SIG-M5 treated with dmso at 0.1 percent for 504 hours (cell line): Measurements from ENCODE around the gene EIF6.

ENCODE experiments used
- DNase-seq: peaks from one replicate; lab custom pipeline; 2025; ENCODE audit not compliant: unreplicated experiment; lab: John Stamatoyannopoulos, UW

Gene EIF6

GRCh38 chr20:35281506-35282101 lies 3.0 kb downstream of the EIF6 start:
- no peak for DNase-seq

- DNase-seq = no peak
Observed at GRCh38 chr20:35280523-35280922, 4.0 kb downstream of the EIF6 start.

- DNase-seq = no peak
Observed at GRCh38 chr20:35279533-35280174, 4.9 kb downstream of the EIF6 start.

GRCh38 chr20:35279040-35279439 lies 5.5 kb downstream of the EIF6 start:
- DNase-seq = no peak

GRCh38 chr20:35277531-35278395 lies 6.8 kb downstream of the EIF6 start, which contains the start of gene MMP24OS:
Gene MMP24OS, minus strand, starts transcription at chr20:35278122. Its CDS starts 193 bp downstream, at chr20:35277929.
- DNase-seq = peak; percentile 91

- no peak for DNase-seq
Observed at GRCh38 chr20:35277127-35277526, 7.4 kb downstream of the EIF6 start.

- DNase-seq = no peak
Observed at GRCh38 chr20:35276408-35276807, 8.2 kb downstream of the EIF6 start.

GRCh38 chr20:35275741-35276251 lies 8.8 kb downstream of the EIF6 start:
- no peak for DNase-seq

- DNase-seq = no peak
Observed at GRCh38 chr20:35274172-35275092, 10.1 kb downstream of the EIF6 start.

- DNase-seq = no peak
Observed at GRCh38 chr20:35273449-35274171, 11.0 kb downstream of the EIF6 start.

GRCh38 chr20:35271904-35272303 lies 12.7 kb downstream of the EIF6 start:
- no peak for DNase-seq

GRCh38 chr20:35271073-35271882 lies 13.3 kb downstream of the EIF6 start:
- DNase-seq = no peak

- no peak for DNase-seq
Observed at GRCh38 chr20:35270021-35270902, 14.3 kb downstream of the EIF6 start.

- peak; percentile 36 for DNase-seq
Observed at GRCh38 chr20:35269055-35269781, 15.4 kb downstream of the EIF6 start.

GRCh38 chr20:35267092-35267491 lies 17.5 kb downstream of the EIF6 start:
- DNase-seq = no peak

GRCh38 chr20:35264755-35265154 lies 19.8 kb downstream of the EIF6 start:
- DNase-seq = no peak

- DNase-seq = no peak
Observed at GRCh38 chr20:35263532-35264341, 20.8 kb downstream of the EIF6 start.
